Peyer's patch (tissue), 4 donors: Measurements from ENCODE around the gene NKAIN2. TPM values are rescaled to one million over a fixed set of nuclear protein-coding genes. Genes with fewer than 3 reads are reported as not detected.

Experiments used
- DNase-seq, 3 donors: peaks; one replicate each; pipeline ENCODE4 v3.0.0-alpha.2; 2017 to 2019
- H3K27ac ChIP-seq, 4 donors: fragments of 200-600 bp; sonication (generic); one replicate each; pipeline ENCODE4 v1.5.1; 2016 to 2019
- H3K27me3 ChIP-seq, 2 donors: fragments of 200-600 bp; sonication (generic); one replicate each; pipeline ENCODE4 v1.5.1; 2019
- H3K36me3 ChIP-seq, 3 donors: fragments of 200-600 bp; sonication (generic); one replicate each; pipeline ENCODE4 v1.5.1; 2016 to 2019
- H3K4me1 ChIP-seq, 4 donors: fragments of 200-600 bp; sonication (generic); one replicate each; pipeline ENCODE4 v1.5.1; 2016 to 2019
- H3K4me3 ChIP-seq, 4 donors: fragments of 200-600 bp; sonication (generic); 1 replicate in 3 of 4; 2 replicates in 1 of 4; pipeline ENCODE4 v1.5.1; 2016 to 2019; ENCODE audit warnings: mild to moderate bottlenecking in 1 of 4
- H3K9me3 ChIP-seq, 4 donors: fragments of 200-600 bp; sonication (generic); one replicate each; pipeline ENCODE4 v1.5.1; 2016 to 2019; ENCODE audit warnings: mild to moderate bottlenecking in 1 of 4
- POLR2A ChIP-seq, 2 donors: fragments of 450-650 bp; IDR thresholded peaks; one replicate each; pipeline ENCODE4 v1.5.1; 2017; ENCODE audit warnings: antibody characterized with exemption in 2 of 2, mild to moderate bottlenecking in 2 of 2, moderate library complexity in 2 of 2
- total RNA-seq, 4 donors: library from RNA; depleted of rRNA; stranded (reverse); fragments of >200 nt; gene quantifications; one replicate each; pipeline ENCODE4 v1.1.0, GENCODE V29; 2016
- TF ChIP-seq, protein P1 (sequence below), 6 experiments: fragments of 450-650 bp in 4 of 6; fragments of 200-600 bp in 2 of 6; sonication (generic) in 1 of 6; IDR thresholded peaks; one replicate each; pipeline ENCODE4 v1.5.1; 2017 to 2019; ENCODE audit warnings: antibody characterized with exemption in 6 of 6, mild to moderate bottlenecking in 3 of 6, moderate library complexity in 1 of 6

Gene NKAIN2
- total RNA-seq, 4 donors from 2014 or later: not detected

DNA sequence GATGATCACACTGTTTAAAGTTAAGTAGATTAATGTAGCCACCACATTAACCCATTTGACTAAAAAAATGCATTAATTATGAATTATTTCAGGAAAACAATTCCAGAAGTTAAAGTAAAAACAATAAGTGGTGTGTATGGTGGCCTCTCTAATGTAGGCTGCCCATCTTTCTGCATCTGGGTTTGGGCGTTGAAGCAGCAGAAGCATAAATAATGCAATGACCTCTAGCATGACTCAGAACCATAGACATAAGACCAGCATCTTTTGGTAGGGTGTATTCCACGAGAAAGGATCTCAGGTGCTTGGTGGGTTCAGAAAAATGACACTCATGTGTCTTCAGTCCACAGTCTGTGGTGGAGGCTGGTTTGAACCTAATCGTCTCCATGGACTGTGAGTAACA lies 18.6 kb upstream of the NKAIN2 start:
- no peak for DNase-seq
- no peaks in the 10 kb centered on the region for H3K36me3 ChIP-seq
- no peaks in the 10 kb centered on the region for H3K4me1 ChIP-seq
- H3K9me3 ChIP-seq: no peaks in the 10 kb centered on the region
- TF ChIP-seq POLR2A (IDR thresholded peaks at IDR 0.05): no peak
- TF ChIP-seq, protein P1, sequence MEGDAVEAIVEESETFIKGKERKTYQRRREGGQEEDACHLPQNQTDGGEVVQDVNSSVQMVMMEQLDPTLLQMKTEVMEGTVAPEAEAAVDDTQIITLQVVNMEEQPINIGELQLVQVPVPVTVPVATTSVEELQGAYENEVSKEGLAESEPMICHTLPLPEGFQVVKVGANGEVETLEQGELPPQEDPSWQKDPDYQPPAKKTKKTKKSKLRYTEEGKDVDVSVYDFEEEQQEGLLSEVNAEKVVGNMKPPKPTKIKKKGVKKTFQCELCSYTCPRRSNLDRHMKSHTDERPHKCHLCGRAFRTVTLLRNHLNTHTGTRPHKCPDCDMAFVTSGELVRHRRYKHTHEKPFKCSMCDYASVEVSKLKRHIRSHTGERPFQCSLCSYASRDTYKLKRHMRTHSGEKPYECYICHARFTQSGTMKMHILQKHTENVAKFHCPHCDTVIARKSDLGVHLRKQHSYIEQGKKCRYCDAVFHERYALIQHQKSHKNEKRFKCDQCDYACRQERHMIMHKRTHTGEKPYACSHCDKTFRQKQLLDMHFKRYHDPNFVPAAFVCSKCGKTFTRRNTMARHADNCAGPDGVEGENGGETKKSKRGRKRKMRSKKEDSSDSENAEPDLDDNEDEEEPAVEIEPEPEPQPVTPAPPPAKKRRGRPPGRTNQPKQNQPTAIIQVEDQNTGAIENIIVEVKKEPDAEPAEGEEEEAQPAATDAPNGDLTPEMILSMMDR (IDR thresholded peaks at IDR 0.05): no peak
- H3K27me3 ChIP-seq: no peaks in the 10 kb centered on the region
- H3K4me3 ChIP-seq: no peak overlapping the region
- H3K27ac ChIP-seq: no peak overlapping the region

DNA sequence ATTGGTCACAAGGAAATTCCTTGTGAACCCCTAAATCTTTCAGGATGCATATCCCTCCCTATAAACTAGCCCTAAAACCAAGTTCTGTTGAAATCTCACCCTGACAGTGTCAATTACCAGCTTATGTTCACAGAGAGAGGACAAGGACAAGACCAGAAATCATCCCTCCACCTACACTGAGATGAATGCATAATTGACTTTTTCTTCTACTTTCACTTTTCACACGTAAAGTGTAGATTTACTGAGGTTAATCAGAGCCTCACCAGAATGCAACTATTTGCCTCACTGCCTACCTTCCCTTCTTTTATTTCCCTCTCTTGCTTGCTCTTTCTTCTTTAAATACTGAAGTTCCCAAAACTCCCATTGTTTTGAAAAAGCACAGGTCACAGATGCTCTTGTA lies 15.3 kb upstream of the NKAIN2 start:
- TF ChIP-seq, protein P1 (IDR thresholded peaks at IDR 0.05): no peak
- no peak for TF ChIP-seq POLR2A (IDR thresholded peaks at IDR 0.05)
- H3K27ac ChIP-seq: no peak overlapping the region
- no peak for DNase-seq
- H3K36me3 ChIP-seq: no peaks in the 10 kb centered on the region
- H3K27me3 ChIP-seq: no peaks in the 10 kb centered on the region
- no peaks in the 10 kb centered on the region for H3K9me3 ChIP-seq
- H3K4me1 ChIP-seq: no peaks in the 10 kb centered on the region
- H3K4me3 ChIP-seq: no peak overlapping the region

DNA sequence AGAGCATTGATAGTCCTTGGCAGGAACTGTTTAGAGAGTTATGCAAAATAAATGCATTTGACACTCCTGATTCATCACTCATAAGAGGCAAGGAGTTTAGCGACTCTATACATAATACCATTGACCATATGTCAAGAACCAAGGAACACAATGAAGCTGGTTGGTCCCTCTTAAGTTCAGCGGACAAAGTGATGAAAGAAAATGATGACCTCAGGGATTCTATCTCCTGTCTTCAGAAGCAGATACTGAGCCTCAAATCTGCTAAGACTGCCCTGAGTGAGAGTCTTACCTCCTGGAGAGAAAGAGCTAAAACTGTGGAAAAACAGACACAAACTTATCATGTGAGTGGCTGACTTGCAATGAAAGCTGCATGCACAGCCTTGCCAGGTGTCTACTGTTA lies 9.5 kb upstream of the NKAIN2 start:
- H3K4me3 ChIP-seq: no peak overlapping the region
- H3K27ac ChIP-seq: no peak overlapping the region
- DNase-seq: no peak
- H3K9me3 ChIP-seq: no peaks in the 10 kb centered on the region
- no peaks in the 10 kb centered on the region for H3K36me3 ChIP-seq
- TF ChIP-seq, protein P1 (IDR thresholded peaks at IDR 0.05): no peak
- no peak for TF ChIP-seq POLR2A (IDR thresholded peaks at IDR 0.05)
- no peaks in the 10 kb centered on the region for H3K27me3 ChIP-seq
- H3K4me1 ChIP-seq: no peaks in the 10 kb centered on the region

DNA sequence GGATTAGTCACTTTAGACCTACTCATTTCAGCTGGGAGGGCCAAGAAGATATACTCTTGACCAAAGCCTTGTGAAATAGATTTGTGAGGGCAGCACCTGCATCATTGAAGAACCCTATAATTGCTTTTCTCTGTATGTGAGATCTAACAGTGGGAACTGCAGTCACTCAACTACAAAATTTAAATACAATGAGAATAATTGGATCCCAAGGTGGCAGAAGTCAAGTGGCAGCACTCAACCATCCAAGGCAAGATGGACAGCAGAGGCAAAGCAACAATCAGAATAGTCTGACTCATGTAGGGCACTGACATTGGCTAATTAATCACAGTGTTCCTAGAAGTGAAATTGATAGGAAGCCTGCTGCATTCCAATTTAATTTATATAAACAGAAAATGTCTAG lies 8.9 kb upstream of the NKAIN2 start:
- no peaks in the 10 kb centered on the region for H3K27me3 ChIP-seq
- H3K9me3 ChIP-seq: no peaks in the 10 kb centered on the region
- no peak overlapping the region for H3K4me3 ChIP-seq
- no peak for DNase-seq
- TF ChIP-seq, protein P1 (IDR thresholded peaks at IDR 0.05): no peak
- no peak for TF ChIP-seq POLR2A (IDR thresholded peaks at IDR 0.05)
- H3K27ac ChIP-seq: no peak overlapping the region
- no peaks in the 10 kb centered on the region for H3K36me3 ChIP-seq
- H3K4me1 ChIP-seq: no peaks in the 10 kb centered on the region

DNA sequence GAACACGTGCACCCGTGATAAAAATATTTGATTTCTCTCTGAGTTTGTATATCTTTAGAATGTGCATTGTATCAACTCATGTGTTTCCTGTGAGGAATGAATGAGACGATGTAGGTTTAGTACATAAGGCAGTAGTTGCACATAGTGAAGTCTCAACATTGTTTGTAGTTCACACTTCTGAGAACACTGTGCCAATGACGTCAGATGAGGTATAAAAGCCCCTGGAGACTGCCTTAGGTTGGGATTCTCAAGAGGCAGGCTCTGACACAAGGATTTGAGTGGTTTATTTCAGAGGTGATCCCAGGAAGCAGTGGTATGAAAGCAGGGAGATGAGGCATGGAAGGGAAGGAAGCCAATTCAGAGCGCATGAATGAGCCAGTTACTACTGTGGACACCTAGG lies 2.6 kb upstream of the NKAIN2 start:
- Histone ChIP-seq H3K27ac (no peak overlapping the region), H3K27me3 (peaks cover 0 to 9% of the 10 kb centered on the region in 2 donors), H3K4me3 (no peak overlapping the region), H3K9me3 (no peaks in the 10 kb centered on the region), H3K36me3 (no peaks in the 10 kb centered on the region), H3K4me1 (peaks cover 0 to 11% (median 5%) of the 10 kb centered on the region in 4 donors)
- DNase-seq: no peak
- TF ChIP-seq, protein P1 (IDR thresholded peaks at IDR 0.05): no peak
- TF ChIP-seq POLR2A (IDR thresholded peaks at IDR 0.05): no peak

DNA sequence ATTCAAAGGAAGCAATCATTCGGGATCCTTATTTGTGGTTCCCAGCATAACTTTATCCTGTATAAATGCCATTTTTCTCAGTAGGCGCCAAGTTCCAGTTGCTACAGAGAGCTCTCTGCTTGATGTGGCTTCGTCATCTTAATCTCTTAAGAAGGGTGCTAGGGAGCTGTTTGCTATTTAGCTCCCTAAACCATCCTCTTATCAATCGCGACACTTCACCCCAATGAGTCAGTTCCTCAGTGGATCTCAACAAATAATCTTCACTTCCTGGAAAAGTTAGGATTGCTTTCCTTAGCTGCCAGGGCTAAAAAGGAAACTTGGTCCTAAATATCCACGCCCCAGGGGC lies 1.3 kb upstream of the NKAIN2 start:
- TF ChIP-seq POLR2A (IDR thresholded peaks at IDR 0.05): no peak
- TF ChIP-seq, protein P1 (IDR thresholded peaks at IDR 0.05): no peak
- Histone ChIP-seq H3K4me1 (peaks cover 0 to 11% (median 5%) of the 10 kb centered on the region in 4 donors), H3K9me3 (no peaks in the 10 kb centered on the region), H3K27me3 (peaks cover 0 to 9% of the 10 kb centered on the region in 2 donors), H3K36me3 (no peaks in the 10 kb centered on the region), H3K4me3 (no peak overlapping the region), H3K27ac (no peak overlapping the region)
- no peak for DNase-seq
